Suprapubic skin (tissue), 4 donors: Measurements from ENCODE around the gene PRELP. TPM values are rescaled to one million over a fixed set of nuclear protein-coding genes. Genes with fewer than 3 reads are reported as not detected.
A peak's percentile ranks its signal among the peaks of the same experiment; 100 is the strongest.

Source experiments
- DNase-seq, 2 donors: peaks; one replicate each; pipeline ENCODE4 v3.0.0-alpha.2; 2019; ENCODE audit warnings: low spot score in 2 of 2
- H3K27ac ChIP-seq: fragments of 200-600 bp; sonication (generic); one replicate; pipeline ENCODE4 v1.5.1; 2019
- H3K27me3 ChIP-seq: fragments of 200-600 bp; sonication (generic); one replicate; pipeline ENCODE4 v1.5.1; 2019
- H3K36me3 ChIP-seq: fragments of 200-600 bp; sonication (generic); one replicate; pipeline ENCODE4 v1.5.1; 2019
- H3K4me1 ChIP-seq: fragments of 200-600 bp; sonication (generic); one replicate; pipeline ENCODE4 v1.5.1; 2019
- H3K4me3 ChIP-seq: fragments of 200-600 bp; sonication (generic); one replicate; pipeline ENCODE4 v1.5.1; 2019; ENCODE audit warnings: mild to moderate bottlenecking
- H3K9me3 ChIP-seq: fragments of 200-600 bp; sonication (generic); one replicate; pipeline ENCODE4 v1.5.1; 2019
- CTCF ChIP-seq, 2 donors: fragments of 200-600 bp in 1 of 2; fragments of 450-650 bp in 1 of 2; sonication (generic) in 1 of 2; IDR thresholded peaks; one replicate each; pipeline ENCODE4 v1.5.1; 2016 to 2019; ENCODE audit warnings: antibody characterized with exemption in 2 of 2, mild to moderate bottlenecking in 1 of 2, moderate library complexity in 1 of 2
- EP300 ChIP-seq: sonication (generic); formaldehyde crosslinking; IDR thresholded peaks from one replicate; pipeline ENCODE4 v1.6.1; 2017; ENCODE audit warnings: antibody characterized with exemption
- POLR2A ChIP-seq, 2 donors: fragments of 450-650 bp; IDR thresholded peaks; one replicate each; pipeline ENCODE4 v1.6.1; 2017; ENCODE audit warnings: antibody characterized with exemption in 2 of 2, mild to moderate bottlenecking in 2 of 2, moderate library complexity in 2 of 2
- POLR2AphosphoS5 ChIP-seq, 3 donors: sonication (generic); formaldehyde crosslinking; IDR thresholded peaks; one replicate each; pipeline ENCODE4 v1.6.1; 2017; ENCODE audit warnings: antibody characterized with exemption in 3 of 3
- WGBS: methylation state at CpG from one replicate; pipeline ENCODE4 v1.1.5; 2018; 5-methylcytosine and 5-hydroxymethylcytosine counted together
- total RNA-seq, 4 donors: library from RNA; depleted of rRNA; stranded (reverse); fragments of >200 nt; gene quantifications; one replicate each; pipeline ENCODE4 v1.1.0, GENCODE V29; 2016

The PRELP gene
- total RNA-seq, 4 donors from 2014 or later = 6.4 to 34.7 (median 18.0) TPM

GRCh38 chr1:203435615-203436014 is 40.0 kb upstream of the PRELP start:
- H3K36me3 ChIP-seq = no peaks in the 10 kb centered on the region
- DNase-seq = no peak

GRCh38 chr1:203437696-203438315 is 37.8 kb upstream of the PRELP start:
- Histone ChIP-seq H3K27ac (no peak overlapping the region), H3K4me3 (no peak overlapping the region), H3K27me3 (no peaks in the 10 kb centered on the region), H3K4me1 (peaks cover 15% of the 10 kb centered on the region), H3K9me3 (no peaks in the 10 kb centered on the region), H3K36me3 (no peaks in the 10 kb centered on the region)
- TF ChIP-seq POLR2AphosphoS5 (IDR thresholded peaks at IDR 0.05) (no peak), CTCF (IDR thresholded peaks at IDR 0.05) (no peak), EP300 (no peak)
- no peak for DNase-seq
- WGBS = 75% methylated on average over 12 of the region's 15 CpGs

More at GRCh38 chr1:203435615-203436014, 40.0 kb upstream of the PRELP start:
- WGBS = 85% methylated on average over 7 of the region's 7 CpGs
- Histone ChIP-seq H3K27ac (no peak overlapping the region), H3K4me1 (peaks cover 7% of the 10 kb centered on the region), H3K4me3 (no peak overlapping the region), H3K27me3 (no peaks in the 10 kb centered on the region), H3K9me3 (no peaks in the 10 kb centered on the region)
- TF ChIP-seq CTCF (IDR thresholded peaks at IDR 0.05) (no peak), EP300 (no peak), POLR2AphosphoS5 (IDR thresholded peaks at IDR 0.05) (no peak), POLR2A (IDR thresholded peaks at IDR 0.05) (no peak)

GRCh38 chr1:203439131-203439730 is 36.4 kb upstream of the PRELP start:
- TF ChIP-seq CTCF (IDR thresholded peaks at IDR 0.05) (no peak), EP300 (no peak), POLR2AphosphoS5 (IDR thresholded peaks at IDR 0.05) (no peak), POLR2A (IDR thresholded peaks at IDR 0.05) (no peak)
- H3K27me3 ChIP-seq = no peaks in the 10 kb centered on the region
- H3K4me3 ChIP-seq = no peak overlapping the region
- H3K27ac ChIP-seq = no peak overlapping the region
- no peak for DNase-seq
- H3K9me3 ChIP-seq = no peaks in the 10 kb centered on the region
- WGBS = 60% methylated on average over 6 of the region's 6 CpGs
- peaks cover 15% of the 10 kb centered on the region for H3K4me1 ChIP-seq
- no peaks in the 10 kb centered on the region for H3K36me3 ChIP-seq

GRCh38 chr1:203440771-203441170 is 34.8 kb upstream of the PRELP start:
- peak; percentile 87 to 88 for DNase-seq
- TF ChIP-seq POLR2AphosphoS5 (IDR thresholded peaks at IDR 0.05) (no peak), EP300 (no peak), POLR2A (IDR thresholded peaks at IDR 0.05) (no peak), CTCF (IDR thresholded peaks at IDR 0.05) (peak; percentile 34 to 43)
- no peaks in the 10 kb centered on the region for H3K36me3 ChIP-seq
- peak overlapping the region; percentile 44 for H3K27ac ChIP-seq
- H3K4me3 ChIP-seq = no peak overlapping the region
- H3K9me3 ChIP-seq = no peaks in the 10 kb centered on the region
- 28% methylated on average over 7 of the region's 7 CpGs for WGBS
- no peaks in the 10 kb centered on the region for H3K27me3 ChIP-seq
- peaks cover 15% of the 10 kb centered on the region for H3K4me1 ChIP-seq

- no peak overlapping the region for H3K4me3 ChIP-seq
- WGBS = 93% methylated on average over 9 of the region's 9 CpGs
- no peaks in the 10 kb centered on the region for H3K36me3 ChIP-seq
- DNase-seq = no peak
- H3K9me3 ChIP-seq = no peaks in the 10 kb centered on the region
- peaks cover 15% of the 10 kb centered on the region for H3K4me1 ChIP-seq
- no peaks in the 10 kb centered on the region for H3K27me3 ChIP-seq
- no peak for TF ChIP-seq POLR2A (IDR thresholded peaks at IDR 0.05)
- no peak for TF ChIP-seq EP300
- TF ChIP-seq POLR2AphosphoS5 (IDR thresholded peaks at IDR 0.05) = no peak
- H3K27ac ChIP-seq = peak overlapping the region; percentile 69
Measured at GRCh38 chr1:203441766-203442165, 33.8 kb upstream of the PRELP start.
